GM21381 (cell line): ENCODE measurements around the gene ITPR1.
A peak's percentile ranks its signal among the peaks of the same experiment; 100 is the strongest.

Experiments used
- ATAC-seq: cut with Tn5 transposase; IDR thresholded peaks from one replicate; pipeline ENCODE4 v1.9.1; 2021; ENCODE audit warnings: mild to moderate bottlenecking, moderate library complexity; ENCODE audit not compliant: unreplicated experiment

Gene ITPR1

DNA sequence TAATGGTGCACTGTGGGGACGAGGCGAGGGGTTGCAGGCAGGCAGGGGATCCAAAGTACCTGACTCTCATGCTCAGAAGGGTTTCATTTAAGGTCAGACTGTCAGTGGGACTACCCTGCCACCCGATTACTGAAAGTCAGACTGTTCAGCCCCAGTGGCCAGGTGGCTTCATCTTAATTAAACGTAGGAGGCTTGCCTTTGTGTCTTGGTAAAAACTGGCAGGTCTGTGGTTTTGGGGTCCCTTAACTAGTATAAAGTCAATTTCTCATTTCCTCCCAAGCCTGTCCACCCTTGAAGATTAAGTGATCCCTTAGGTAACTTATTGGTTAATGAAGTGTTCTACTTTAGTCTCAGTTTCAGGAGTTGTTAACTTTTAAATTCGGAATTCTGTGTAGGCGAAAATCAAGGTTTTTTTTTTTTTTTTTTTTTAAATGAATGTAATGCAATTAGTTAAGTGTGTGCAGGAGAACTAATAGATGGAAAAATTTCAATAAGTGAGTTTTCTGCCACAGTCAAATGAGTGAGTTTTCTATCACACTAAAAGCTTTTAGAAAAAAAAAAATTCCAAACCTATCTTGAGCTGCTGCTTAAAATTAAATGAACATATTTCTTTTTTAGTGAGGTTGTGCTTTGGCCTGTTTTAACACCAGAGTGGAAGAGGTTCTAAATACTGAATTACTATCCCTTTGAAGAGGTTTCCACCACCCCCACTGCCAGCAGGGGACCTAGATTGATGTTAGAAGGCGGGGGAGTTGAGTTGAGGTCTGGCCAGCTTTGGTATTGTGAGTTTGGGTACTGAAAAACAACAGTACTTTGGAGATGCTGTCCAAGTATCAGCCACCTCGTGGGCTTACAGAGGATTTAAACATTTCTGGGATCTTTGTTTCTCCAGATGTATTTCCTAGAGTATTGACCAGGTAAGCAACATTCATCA is 15.2 kb downstream of the ITPR1 start:
- peak; percentile 68 for ATAC-seq

DNA sequence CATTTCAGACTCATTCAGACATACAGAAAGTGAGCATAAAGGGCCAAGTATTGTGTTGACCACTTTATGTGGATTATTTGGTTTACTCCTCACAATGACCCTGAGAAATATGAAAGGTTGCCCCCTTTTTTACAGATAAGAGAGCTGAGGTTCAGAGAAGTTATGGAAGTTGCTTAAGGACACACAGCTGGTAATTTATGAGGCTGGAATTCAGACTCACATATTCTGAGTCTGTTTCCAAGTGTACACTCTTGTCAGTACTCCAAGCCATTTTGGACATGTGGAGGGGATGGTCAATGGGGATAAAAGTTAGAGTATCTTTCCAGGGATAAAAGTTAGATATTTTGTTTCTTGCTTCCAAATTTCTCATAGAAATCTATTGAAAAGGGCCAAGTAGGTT is 15.9 kb downstream of the ITPR1 start:
- no peak for ATAC-seq

DNA sequence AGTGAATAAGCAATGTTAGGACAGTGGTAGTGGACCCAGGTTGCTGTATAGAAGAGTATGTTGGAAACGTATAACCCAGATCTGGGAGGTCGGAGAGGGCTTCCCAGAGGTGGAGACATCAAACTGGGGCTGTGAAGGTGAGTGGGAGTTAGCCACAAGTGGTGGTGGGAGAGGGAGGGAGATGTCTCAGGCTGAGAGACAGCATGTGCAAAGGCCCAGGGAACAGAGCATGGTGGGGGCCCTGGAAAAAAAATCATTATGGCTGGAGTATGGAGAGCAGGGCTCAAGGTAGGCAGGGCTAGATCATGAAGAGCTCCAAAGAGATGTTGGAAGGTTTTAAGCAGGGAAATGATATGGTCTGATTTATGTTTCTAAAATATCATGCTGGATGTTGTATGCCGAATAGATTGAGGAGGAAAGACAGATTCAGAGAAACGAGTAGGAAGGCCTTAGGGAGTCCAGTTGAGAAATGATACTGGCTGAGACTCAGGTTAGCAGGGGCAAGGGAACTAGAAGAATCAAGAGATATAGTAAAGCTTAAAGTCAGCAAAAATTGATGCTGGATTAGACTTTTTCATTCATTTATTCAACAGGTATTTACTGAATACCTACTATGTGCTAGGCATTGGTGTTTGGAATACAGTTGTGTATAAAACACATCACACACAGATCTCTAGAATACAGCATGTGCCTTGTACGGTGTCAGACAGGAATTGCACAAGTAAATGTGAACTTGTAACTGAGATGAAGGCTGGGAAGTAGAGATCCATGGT is 17.0 kb downstream of the ITPR1 start:
- ATAC-seq: no peak

DNA sequence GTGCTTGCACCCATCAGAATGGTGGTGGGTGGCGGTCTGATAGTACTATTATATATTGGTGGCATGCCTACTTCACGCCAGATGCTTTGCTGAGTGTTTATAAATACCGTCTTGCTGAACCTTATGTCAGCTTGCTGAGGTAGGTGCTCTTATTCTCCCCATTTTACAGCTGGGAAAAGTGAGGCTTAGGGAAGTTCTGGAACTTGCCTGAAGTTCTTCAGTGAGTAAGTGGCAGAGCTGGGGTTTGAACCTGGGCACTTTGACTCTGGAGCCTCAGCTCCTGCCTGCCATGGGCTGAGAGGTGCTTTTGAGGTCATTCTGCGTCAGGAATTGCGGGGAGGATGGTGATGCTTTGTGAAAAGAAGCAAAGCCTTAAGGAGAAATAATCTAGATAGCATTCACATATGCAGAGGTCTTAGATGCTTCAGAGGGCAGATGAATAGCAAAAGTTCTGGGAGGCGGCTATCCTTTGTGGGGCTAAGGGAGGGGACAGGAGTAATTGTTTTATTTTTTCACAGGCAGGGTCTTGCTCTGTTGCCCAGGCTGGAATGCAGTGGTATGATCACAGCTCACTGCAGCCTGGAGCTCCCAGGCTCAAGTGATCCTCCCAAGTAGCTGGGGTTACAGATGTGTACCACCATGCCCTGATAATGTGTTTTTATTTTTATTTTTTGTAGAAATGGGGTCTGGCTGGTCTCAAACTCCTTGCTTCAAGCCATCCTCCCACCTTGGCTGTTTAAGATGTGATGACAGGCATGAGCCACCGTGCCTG is 18.5 kb downstream of the ITPR1 start:
- no peak for ATAC-seq

DNA sequence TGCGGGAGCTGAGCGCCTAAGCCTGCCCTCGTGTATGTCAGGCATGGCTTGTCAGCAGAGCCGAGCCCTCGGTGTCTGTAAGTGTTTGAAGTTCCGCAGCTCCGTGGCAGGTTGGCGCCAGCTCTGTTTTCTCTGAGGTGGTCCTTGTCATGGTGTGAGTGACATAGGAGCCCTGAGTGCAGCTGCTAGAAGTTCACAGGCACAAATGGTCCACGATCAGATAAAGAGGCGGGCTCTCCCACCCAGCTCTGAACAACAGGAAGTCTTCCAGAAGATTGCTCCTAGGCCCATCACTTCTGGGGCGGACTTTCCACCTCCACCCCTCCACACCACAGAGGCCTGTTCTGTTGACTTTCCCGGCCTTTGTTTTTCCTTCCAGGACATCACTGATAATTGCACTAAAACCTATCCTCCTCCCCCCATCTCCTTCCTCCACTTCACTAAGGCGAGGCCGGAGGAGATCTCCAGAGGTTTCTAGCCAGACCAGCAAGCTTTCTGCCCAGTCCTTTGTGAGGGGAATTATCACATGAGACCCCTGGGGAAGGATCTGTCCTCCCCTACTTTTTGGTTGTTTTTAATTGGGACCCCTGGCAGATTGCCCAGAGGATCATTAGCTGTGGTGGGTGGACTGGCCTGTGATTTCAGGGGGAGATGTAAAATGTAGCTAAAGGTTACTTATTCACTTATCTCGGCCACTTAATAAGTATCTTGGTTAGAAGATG is 19.9 kb downstream of the ITPR1 start:
- no peak for ATAC-seq

DNA sequence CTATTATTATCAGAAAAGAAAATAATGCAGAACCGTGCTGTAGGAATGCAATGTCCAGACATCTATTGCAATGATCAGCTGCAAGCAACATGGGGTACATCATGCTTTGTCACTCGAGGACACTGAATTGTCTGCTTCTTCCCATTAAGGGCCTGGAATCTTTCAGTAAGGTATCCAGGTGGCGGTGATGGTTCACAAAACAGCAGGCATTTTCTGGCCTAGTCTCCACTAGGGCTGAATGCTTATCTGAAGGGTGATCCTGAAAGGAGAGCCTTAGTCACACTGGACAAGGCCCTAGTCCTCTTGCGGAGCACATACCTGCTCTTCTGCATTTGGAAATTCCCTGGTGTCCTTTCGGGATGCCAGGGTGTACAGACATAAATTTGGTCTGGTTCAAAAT is 21.2 kb downstream of the ITPR1 start:
- ATAC-seq: no peak

DNA sequence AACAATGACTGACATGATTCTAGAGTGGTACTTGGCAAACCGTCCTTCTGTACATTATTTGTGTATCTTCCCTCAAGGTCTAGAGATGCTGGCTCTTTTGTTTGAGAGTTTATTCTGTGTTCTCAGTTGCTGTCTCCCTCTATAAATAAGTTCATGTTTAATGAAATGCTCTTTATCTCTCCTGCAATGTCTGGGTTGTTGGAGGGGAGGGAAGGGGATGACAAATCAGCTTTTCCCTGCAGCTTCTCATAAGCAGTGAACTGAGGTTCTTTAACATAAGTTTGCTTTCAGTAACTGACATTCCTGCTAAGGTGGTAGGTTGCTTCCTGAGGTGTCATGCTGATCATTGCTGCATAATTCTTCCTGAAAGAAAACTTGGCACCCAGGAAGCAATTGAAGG is 21.8 kb downstream of the ITPR1 start:
- ATAC-seq: no peak

DNA sequence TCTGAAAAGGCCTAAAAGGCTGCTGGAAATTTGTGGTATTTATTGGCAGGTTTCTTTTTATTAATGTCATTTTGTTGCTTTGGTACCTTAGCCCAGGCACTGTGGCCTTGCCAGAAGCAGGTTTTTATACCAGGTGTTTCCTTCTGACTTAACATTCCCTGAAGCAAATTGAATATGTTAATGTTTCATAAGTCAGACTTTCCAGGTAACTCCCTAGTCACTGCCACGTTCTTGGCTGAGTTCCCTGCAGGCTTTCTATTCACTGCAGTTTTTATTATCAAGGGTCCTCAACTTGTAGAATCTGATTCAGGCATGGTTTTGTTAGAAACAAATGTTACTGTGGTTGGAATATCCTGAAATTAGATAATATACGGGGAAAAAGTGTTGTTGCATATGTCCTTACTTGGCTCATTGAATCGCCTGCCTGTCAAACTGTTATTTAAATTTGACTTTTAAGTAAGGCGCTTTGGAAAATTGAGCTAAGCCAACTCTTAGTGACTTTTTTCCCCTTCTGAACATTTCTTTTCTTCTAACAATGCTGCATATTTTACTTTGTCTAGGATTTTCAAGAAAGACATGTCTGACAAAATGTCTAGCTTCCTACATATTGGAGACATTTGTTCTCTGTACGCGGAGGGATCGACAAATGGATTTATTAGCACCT is 22.9 kb downstream of the ITPR1 start:
- no peak for ATAC-seq

DNA sequence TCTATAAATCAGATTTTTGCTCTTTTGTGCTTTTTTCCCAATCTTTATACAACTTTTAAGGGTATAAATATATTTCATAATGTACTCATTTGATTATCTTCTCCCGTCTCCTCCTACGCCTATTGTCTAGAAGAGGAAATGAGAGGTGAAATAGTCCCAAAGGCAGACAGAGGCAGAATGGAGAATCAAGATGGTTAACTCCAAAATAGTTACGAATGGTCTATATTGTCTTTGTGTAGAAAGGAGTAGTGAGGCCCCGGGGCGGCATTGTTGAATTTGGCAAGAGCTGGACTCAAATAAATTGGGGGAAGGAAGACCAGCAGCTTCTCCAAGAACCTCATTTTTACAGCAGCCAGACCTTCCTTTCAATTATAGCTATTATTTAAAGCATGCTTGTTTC is 23.9 kb downstream of the ITPR1 start:
- ATAC-seq: no peak

DNA sequence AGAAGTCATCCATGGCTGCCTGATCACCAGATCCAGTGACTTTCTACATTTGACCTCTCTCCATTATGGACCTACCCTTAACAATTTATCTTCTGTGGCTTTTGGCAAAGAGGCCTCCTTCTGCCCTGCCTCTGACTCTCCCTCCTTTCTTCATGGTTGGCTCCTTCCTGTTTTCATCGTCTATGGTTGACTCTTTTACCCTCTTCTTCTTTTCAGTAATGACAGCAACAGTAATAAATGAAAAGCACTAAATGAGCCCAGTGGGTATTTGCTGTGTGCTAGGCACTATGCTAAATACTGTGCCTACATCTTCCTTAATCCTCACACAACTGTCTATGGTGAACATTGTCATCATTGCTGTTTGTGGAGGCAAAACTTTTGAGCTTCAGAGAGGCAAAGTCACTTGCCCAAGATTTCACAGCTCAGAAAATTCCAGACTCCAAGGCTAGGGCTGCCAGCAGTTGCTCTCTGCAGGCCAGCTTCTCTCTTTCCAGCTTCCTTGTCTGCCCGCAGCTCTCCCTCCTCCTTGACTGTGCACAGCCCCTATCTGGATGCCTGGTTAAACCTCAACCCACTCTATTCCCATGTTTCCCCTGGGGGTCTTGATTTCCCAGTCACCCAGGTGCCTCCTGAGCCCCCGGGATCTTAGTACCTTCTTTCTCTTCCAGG is 24.6 kb downstream of the ITPR1 start:
- ATAC-seq: no peak

DNA sequence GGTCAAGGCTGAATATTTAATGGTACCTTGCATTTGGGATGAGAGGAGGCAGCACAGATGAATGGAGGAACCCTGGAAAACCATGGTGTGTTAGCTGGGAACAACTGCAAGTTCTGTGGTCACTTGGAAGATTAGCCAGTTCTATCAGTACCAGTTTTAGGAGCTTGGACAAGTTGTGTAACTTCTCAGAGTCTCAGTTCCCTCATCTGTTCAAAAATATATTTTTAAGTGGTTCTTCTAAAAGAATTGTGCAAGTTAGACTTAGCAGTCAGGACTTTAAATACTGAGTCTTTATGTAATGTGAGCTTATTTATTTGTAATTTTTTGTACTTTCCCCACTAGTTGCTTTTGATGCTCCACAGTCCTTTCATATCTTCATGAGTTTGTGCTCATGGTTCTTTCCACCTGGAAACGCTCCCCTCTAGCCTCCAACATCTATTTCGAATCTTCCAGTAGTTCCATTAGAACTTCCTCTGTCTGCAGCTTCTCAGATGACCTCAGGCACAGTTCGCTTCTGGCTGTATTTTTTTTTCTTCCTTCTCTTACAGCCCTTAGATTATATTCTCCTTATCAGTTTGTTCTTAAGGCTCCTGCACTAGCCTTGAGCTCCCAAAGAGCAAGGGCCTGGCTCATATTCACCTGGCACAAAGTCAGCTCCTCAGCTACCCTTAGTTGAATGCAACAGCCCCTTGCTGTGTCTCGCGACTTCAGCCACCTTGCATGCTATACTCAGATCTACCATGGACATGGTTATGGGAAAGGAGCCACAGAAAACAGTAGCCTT is 27.1 kb downstream of the ITPR1 start:
- no peak for ATAC-seq

DNA sequence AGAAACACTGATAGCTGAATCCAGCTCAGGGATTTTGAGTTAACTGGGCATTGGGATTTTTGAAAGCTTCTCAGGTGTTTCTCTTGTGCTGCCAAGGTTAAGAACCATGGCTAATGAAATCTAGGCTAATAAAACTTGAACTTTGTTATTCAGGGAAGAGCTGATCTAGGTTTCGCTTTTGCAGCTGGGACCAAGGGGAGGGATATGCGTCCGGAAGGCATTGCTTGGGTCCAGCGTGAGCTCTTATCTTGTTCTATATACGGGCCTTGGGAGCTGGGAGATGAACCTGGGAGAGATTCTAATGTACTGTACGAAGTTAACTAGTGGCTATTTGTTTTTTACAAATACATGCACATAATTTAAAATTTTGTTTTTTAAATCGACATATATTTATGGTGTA is 29.8 kb downstream of the ITPR1 start:
- ATAC-seq: no peak

DNA sequence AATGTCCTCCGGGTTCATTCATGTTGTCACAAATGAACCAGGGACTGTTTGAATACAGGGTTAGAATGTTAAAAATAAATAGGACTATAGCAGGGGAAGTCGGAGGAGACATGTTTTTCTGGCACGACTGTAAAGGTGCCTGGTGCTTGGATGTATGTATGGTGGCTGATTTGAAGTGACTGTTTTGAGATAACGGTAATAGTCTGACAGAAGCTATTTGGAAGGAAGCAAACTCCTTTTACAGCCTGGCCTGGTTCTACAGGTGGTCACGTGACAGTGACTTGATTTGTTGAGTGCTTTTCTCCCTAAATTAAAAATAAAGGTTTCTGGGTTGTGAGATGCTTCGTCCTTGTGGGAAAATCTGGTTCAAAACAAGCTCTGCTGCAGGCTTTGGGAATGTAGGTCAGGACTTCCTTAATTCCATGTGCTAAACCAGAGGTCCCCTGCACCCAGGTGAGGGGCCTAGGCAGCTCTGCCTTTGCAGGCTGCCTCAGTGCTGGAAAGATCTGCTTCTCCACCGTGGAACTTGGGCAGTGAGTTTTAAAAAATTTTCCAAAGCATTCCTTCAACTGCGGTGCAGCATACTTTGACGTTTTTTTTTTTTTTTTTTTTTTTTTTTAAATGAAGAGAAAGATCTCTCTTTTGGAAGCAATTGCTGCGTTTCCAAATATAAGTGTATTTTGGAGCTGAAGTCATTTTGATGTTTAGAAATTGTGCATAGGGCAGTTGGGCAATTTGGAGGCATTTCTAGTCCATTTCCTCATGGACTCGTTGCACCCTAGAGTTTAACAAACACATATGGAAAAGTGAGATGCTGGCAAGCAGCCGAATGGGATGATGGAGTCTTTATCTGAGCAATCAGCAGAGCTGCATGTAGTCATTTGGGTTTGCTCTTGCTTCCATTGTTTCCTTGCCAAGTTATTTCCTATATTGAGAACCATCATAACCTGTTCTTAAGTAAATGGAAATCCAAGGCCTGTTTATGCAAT is 30.9 kb downstream of the ITPR1 start:
- ATAC-seq: no peak

DNA sequence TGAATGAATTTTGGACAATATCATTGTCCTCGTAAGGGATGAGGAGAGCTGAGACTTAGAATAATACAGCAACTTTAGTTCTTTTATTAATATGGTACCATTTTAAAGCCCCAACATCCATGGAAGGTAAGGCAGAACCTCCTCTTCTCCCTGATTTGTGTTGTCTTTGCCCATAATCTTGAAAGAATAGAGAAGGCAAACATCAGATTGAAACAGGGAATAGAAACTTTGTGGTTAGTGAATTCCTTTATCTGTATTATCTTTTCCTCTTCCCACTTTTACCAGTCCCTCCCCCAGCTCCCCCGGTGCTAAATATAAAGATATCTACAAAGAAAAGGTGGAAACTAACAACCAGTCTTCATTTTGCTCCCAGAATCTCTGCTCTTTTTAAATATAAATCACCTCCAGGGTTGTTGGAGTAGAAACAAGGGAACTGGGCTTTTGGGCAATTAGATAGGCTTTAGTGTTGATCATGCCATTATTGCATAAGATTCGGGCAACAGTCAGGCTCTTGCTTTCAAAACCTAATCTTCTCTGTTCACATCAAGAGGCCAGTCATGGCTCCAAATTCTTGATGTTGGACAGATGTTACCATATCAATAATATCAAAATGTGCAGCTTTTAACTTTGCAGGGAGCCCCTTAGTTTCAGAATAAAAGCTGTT is 32.5 kb downstream of the ITPR1 start:
- no peak for ATAC-seq

DNA sequence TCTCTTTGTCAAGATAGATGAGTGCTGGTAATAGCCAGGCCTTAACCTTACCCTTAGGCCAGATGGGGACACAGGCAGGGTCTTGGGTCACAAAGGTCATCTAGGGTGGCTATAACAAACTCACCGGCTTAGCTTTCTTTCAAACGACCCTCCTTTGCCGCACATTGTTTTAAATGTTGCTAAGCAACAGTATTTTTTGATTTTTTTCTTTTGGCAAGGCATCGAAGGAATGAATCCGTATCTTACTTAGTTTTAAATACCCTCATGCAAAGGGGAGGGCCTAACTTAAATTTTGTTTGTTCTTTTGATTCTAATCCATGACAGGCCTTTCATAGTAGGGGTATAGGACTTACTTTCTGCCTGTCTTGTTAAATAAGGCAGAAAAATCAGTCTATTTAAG is 35.2 kb downstream of the ITPR1 start:
- ATAC-seq: no peak

DNA sequence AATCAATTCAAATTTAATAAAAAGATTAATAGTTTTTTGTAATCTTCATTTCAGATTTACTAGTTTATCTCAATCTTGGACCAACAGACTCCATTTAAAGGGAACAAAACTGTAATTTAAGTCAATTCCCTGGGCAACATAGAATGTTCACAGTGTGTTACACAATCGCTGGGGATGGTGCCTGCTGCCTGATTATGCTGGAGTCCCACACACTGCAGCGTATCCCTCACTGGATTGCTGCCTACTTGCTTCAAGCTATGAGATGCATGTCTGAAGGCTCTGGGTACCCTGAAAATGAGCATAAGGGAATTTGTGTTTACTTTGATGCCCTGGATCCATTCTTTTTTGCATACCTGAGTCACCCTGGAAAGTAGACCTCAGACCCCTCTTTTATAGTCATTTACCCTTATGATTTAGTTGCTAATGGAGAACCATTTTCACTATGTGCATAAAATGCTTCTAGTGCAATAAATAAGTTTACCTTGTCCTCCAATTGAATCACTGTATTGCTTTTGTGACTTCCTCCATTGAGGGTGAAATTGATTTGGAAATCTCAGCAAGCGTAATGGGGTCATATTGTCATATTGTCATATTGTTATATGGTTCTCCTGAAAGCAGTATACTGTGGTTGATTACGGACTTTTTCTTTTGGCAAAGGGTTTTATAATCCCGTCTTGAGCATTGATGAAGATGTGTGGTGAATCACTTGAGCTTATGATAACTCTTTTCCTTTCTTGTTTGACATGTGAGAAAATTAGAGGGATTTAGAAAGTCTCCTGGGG is 35.9 kb downstream of the ITPR1 start:
- ATAC-seq: no peak
